GM12865 (cell line): ENCODE measurements around the gene ASPSCR1.

Source experiments
- DNase-seq: peaks from one replicate; pipeline ENCODE4 v3.0.0; 2010; ENCODE audit warnings: low read depth
- H3K4me3 ChIP-seq: 2 replicates; pipeline ENCODE4 v1.5.1; 2011; ENCODE audit warnings: mild to moderate bottlenecking, low read depth, low read length, control low read depth
- TF ChIP-seq, protein P1 (sequence below): IDR thresholded peaks from 2 replicates; pipeline ENCODE4 v1.5.1; 2011; ENCODE audit warnings: low read length, control low read depth, low read depth, inconsistent platforms; ENCODE audit not compliant: insufficient read depth; ENCODE audit errors: missing control alignments

Gene ASPSCR1

DNA sequence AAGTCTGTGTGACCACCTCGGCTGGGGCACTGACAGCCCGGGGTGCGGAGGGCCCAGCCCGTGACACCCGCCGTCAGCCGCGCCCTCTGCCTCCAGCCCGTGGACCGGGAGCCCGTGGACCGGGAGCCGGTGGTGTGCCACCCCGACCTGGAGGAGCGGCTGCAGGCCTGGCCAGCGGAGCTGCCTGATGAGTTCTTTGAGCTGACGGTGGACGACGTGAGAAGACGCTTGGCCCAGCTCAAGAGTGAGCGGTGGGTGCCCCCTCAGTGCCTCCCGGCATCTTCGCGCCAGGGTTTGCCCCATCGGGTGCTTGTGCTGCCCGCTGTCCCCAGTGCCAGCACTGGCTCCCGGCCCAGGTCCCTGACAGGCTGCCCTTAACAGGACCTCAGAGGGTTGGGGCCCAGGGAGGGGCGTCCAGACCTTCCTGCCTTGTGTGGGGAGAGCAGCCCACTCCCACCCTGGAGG is 31.5 kb downstream of the ASPSCR1 start:
- DNase-seq, result no peak
- TF ChIP-seq, protein P1, sequence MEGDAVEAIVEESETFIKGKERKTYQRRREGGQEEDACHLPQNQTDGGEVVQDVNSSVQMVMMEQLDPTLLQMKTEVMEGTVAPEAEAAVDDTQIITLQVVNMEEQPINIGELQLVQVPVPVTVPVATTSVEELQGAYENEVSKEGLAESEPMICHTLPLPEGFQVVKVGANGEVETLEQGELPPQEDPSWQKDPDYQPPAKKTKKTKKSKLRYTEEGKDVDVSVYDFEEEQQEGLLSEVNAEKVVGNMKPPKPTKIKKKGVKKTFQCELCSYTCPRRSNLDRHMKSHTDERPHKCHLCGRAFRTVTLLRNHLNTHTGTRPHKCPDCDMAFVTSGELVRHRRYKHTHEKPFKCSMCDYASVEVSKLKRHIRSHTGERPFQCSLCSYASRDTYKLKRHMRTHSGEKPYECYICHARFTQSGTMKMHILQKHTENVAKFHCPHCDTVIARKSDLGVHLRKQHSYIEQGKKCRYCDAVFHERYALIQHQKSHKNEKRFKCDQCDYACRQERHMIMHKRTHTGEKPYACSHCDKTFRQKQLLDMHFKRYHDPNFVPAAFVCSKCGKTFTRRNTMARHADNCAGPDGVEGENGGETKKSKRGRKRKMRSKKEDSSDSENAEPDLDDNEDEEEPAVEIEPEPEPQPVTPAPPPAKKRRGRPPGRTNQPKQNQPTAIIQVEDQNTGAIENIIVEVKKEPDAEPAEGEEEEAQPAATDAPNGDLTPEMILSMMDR, result no peak
- H3K4me3 ChIP-seq, result no peak overlapping the region

DNA sequence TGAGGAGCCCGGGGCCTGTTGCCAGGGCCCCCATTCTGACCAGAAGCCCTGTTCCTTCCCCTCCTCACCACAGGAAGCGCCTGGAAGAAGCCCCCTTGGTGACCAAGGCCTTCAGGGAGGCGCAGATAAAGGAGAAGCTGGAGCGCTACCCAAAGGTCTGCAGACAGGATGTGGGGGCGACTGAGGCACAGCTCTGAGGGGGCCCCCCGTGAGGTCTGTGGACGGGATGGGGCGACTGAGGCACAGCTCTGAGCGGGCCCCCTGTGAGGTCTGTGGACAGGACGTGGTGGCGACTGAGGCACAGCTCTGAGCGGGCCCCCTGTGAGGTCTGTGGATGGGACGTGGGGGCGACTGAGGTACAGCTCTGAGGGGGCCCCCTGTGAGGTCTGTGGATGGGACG is 32.0 kb downstream of the ASPSCR1 start:
- no peak for DNase-seq
- TF ChIP-seq, protein P1, result no peak
- H3K4me3 ChIP-seq, result no peak overlapping the region

DNA sequence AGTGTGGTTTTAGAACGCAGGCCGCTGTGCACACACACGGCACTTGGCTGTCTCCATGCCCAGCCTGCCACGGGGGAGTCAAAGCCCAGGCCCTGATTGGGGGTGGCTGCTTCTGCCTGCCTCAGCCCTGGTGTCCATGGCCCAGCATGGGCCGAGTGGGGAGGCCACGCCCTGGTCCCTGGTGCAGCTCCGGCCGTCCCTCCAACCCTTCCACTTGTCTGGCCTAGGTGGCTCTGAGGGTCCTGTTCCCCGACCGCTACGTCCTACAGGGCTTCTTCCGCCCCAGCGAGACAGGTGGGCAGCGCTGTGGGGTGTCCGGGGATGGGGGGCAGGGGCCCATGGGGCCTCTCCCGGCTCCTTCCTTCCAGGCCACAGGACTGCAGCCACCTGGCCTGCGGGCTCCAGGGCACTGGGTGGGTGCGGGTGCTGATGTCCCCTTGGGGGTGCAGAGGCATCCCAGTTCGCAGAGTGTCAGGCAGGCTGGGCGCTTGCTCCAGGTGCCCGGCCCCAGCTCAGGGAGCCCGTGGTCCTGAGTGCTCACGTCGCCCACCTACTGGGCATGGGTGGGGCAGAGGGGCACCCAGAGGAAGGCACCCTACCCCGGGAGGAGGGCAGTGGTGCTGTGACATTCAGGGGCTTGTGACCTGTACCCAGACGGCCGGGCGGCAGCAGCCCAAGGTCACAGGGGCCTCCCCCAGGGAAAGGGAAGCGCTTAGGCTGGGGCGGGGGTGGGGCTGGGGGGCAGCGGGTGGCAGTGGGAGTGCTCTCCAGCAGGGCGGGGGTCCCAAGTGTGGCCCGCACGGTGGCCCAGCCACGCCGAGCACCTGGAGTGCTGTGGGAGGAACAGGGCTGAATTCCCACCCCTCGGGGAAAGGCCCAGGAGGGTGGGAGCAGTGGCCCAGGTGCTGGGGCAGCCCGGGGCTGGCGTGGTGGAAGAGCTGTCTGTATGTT is 33.4 kb downstream of the ASPSCR1 start:
- DNase-seq, result no peak
- TF ChIP-seq, protein P1, result no peak
- H3K4me3 ChIP-seq, result no peak overlapping the region

DNA sequence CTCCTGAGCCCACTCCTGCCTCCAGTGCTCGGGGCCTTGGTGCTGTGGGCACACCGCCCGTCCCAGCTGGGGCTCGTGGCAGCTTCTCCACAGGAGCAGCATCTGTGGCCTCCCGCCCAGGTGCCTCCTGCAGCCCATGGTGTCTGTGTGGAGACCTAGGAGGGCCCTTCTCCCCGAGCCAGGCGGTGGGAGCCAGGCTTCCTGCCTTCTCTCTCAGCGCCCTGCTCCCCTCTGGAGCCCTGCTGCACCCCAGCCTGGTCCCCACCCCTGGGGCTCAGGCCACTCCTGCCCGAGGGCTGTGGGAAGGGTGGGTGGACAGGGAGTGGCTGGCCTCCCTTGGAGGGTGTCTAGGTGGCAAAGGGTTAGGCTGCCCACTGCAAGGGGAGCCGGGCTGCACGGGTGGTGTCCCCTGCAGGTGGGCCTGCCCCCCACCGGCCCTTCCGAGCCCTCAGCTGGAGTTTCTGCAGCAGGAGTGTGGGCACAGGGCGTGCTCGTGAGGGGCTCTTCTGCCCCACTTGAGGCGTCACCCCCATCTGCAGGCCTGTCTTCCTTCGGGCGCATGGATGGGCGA is 34.3 kb downstream of the ASPSCR1 start:
- DNase-seq, result no peak
- no peak overlapping the region for H3K4me3 ChIP-seq
- TF ChIP-seq, protein P1, result no peak

DNA sequence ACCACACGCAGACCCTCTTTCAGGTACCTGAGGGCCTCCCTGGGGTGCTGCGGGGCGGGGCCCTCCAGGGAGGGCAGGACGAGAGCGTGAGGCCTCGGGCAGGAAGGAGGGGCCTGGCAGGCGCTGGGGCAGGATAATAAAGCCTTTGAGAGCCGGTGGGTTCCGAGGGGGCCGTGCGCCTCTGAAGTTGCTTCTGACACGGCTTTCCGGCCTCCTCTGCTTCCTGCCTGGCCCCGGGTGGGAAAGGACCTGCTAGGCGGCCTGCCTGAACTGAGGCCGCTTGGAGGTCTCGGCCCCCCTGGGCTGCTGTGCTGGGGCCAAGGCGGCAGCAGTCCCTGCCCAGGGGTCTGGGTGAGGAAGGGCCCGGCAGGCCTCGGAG is 34.8 kb downstream of the ASPSCR1 start:
- DNase-seq, result no peak
- TF ChIP-seq, protein P1, result no peak
- no peak overlapping the region for H3K4me3 ChIP-seq

DNA sequence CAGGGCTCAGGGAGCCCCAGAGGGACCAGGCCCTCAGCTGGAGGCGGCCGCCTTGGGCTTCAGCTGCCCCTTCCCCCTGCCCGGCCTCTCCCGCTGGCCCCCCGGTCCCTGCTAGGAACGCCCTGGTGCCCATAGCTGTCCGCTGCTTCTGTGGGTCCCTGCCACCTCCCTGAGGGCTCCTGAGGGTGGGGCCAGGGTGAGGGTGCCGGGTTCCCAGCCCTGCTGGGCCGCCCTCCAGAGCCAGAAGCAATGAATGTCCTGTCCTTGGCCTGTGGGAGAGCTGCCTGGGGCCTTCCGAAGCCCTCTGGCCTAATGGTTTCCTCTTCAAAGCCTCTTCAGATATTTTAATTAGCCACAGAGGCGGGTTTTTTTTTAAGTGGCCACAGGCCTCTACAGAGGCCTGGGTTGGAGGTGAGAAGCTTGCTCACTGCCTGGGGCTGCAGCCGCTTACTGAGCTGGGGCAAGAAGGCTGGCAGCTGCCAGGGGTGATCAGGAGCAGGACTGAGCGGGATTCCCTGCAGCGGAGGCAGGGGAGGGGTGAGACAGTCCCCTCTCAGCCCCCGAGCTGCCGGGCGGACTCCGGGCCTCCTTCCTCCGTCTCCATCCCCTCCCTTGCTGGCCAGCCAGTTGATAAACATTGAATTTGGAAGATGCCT is 35.3 kb downstream of the ASPSCR1 start:
- TF ChIP-seq, protein P1, result no peak
- DNase-seq, result no peak
- H3K4me3 ChIP-seq, result no peak overlapping the region
